GM13977 (cell line): Measurements from ENCODE around the gene CCL15.

Experiments used
- DNase-seq: peaks from one replicate; pipeline ENCODE4 v3.0.0; 2012; ENCODE audit warnings: low spot score
- CTCF ChIP-seq: IDR thresholded peaks from 2 replicates; pipeline ENCODE4 v1.5.1; 2012; ENCODE audit warnings: mild to moderate bottlenecking, control low read depth; ENCODE audit not compliant: insufficient read depth; ENCODE audit errors: extremely low read depth, missing control alignments
- in situ Hi-C: fragments of 300-500 bp; cut with MboI; formaldehyde crosslinking; loops from one replicate; pipeline ENCODE4 v1.12.0; 2022; ENCODE audit warnings: low sequenced_read_pairs, low pct_unique_long_range_greater_than_20kb, mixed read lengths, inconsistent platforms; ENCODE audit not compliant: unreplicated experiment

Gene CCL15

GRCh38 chr17:35963663-35964062, 37.7 kb downstream of the CCL15 start:
- DNase-seq, result no peak
- TF ChIP-seq CTCF, result no peak
- in situ Hi-C loops, result no loop called here

DNA sequence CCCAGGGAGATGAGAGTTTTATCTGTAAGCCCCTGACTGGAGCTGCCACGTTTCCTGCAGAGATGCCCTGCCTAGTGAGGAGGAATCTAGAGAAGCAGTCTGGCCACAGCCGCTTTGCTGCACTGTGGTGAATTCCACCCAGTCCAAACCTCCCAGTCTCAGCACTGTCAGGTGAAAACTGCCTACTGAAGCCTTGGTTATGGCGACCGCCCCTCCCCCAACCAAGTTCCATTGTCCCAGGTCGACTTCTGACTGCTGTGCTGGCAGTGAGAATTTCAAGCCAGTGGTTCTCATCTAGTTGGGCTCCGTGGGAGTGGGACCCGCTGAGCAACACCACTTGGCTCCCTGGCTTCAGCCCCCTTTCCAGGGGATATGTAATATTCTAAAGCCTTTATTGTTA, 47.6 kb downstream of the CCL15 start:
- in situ Hi-C loops, result no loop called here
- no peak for TF ChIP-seq CTCF
- DNase-seq, result no peak

- TF ChIP-seq CTCF, result no peak
- in situ Hi-C loops, result no loop called here
- DNase-seq, result no peak
Observed at GRCh38 chr17:35949401-35949800, 52.0 kb downstream of the CCL15 start.

- in situ Hi-C loops, result no loop called here
- DNase-seq, result no peak
- no peak for TF ChIP-seq CTCF
Observed at GRCh38 chr17:35948092-35948491, 53.3 kb downstream of the CCL15 start.
